DMS153 treated with DMSO at 0.1 percent for 48 hours (cell line): ENCODE results near the gene FNDC4.
"Not testable (repeated sequence)": the region's sequence is repeated elsewhere in the genome, so short reads cannot be mapped to it uniquely, and the experiment has no call there.

Experiments used
- DNase-seq: peaks from one replicate; lab custom pipeline; 2025; ENCODE audit not compliant: unreplicated experiment; lab: John Stamatoyannopoulos, UW

Gene FNDC4

GRCh38 chr2:27494944-27495554 lies at the start of gene FNDC4:
FNDC4 (minus strand) TSS chr2:27495200; CDS start chr2:27494679, 521 bp downstream.
- no peak for DNase-seq

- DNase-seq = no peak
Observed at GRCh38 chr2:27544143-27544821, 49.3 kb upstream of the FNDC4 start.

GRCh38 chr2:27539649-27540048 lies 44.6 kb upstream of the FNDC4 start:
- DNase-seq = not testable (repeated sequence)

GRCh38 chr2:27538839-27539450 lies 43.9 kb upstream of the FNDC4 start:
- DNase-seq = not testable (repeated sequence)

- DNase-seq = no peak
Observed at GRCh38 chr2:27537287-27537686, 42.3 kb upstream of the FNDC4 start.

- no peak for DNase-seq
Observed at GRCh38 chr2:27531983-27532382, 37.0 kb upstream of the FNDC4 start.

- DNase-seq = no peak
Observed at GRCh38 chr2:27527182-27527581, 32.2 kb upstream of the FNDC4 start.

- DNase-seq = no peak
Observed at GRCh38 chr2:27522400-27522945, 27.5 kb upstream of the FNDC4 start.

GRCh38 chr2:27520316-27520715 lies 25.3 kb upstream of the FNDC4 start:
- no peak for DNase-seq

- no peak for DNase-seq
Observed at GRCh38 chr2:27518782-27519113, 23.7 kb upstream of the FNDC4 start.

- no peak for DNase-seq
Observed at GRCh38 chr2:27518113-27518781, 23.2 kb upstream of the FNDC4 start.

GRCh38 chr2:27509326-27509725 lies 14.3 kb upstream of the FNDC4 start:
- DNase-seq = no peak

- no peak for DNase-seq
Observed at GRCh38 chr2:27507293-27507692, 12.3 kb upstream of the FNDC4 start.

- no peak for DNase-seq
Observed at GRCh38 chr2:27506587-27506986, 11.6 kb upstream of the FNDC4 start.

GRCh38 chr2:27502142-27502541 lies 7.1 kb upstream of the FNDC4 start:
- DNase-seq = no peak

- no peak for DNase-seq
Observed at GRCh38 chr2:27501042-27501441, 6.0 kb upstream of the FNDC4 start.

- no peak for DNase-seq
Observed at GRCh38 chr2:27498975-27499374, 4.0 kb upstream of the FNDC4 start.

- DNase-seq = no peak
Observed at GRCh38 chr2:27497288-27497627, 2.3 kb upstream of the FNDC4 start.

GRCh38 chr2:27496357-27497287 lies 1.6 kb upstream of the FNDC4 start, which contains the start of gene GCKR:
GCKR (plus strand) TSS chr2:27496839; CDS start chr2:27496905, 66 bp downstream.
- DNase-seq = no peak

- no peak for DNase-seq
Observed at GRCh38 chr2:27495840-27496356, 898 bp upstream of the FNDC4 start.
